Measurements from ENCODE around the gene PTPRK. TPM values are rescaled to one million over a fixed set of nuclear protein-coding genes. Genes with fewer than 3 reads are reported as not detected.

Gene PTPRK
- total RNA-seq, 2 experiments from 2014 or later: 2.6 to 7.8 TPM

DNA sequence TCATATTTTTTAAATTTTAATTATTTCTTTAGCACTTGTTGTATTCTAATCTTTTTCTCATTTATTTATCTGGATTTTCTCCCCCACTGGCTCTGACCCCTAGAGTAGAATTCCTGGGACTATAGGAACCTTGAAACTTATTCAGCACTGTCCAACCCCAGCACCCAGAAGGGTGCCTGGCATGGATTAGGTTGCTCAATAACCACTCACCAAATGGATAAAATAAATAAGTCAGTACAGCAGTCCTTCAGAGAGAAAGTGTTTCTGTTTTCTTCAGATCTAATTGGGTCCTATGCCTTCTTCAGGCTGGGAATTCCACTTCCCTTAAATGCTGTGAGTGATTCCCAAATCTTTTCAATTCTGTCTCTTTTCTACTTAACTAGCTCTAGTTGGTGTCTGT is 206.2 kb downstream of the PTPRK start:
- CTCF ChIA-PET: interaction anchor here (1.5 kb wide), 1 partner anchor 459 kb away, joined by 3 read pairs; no protein-coding TSS in a partner anchor

DNA sequence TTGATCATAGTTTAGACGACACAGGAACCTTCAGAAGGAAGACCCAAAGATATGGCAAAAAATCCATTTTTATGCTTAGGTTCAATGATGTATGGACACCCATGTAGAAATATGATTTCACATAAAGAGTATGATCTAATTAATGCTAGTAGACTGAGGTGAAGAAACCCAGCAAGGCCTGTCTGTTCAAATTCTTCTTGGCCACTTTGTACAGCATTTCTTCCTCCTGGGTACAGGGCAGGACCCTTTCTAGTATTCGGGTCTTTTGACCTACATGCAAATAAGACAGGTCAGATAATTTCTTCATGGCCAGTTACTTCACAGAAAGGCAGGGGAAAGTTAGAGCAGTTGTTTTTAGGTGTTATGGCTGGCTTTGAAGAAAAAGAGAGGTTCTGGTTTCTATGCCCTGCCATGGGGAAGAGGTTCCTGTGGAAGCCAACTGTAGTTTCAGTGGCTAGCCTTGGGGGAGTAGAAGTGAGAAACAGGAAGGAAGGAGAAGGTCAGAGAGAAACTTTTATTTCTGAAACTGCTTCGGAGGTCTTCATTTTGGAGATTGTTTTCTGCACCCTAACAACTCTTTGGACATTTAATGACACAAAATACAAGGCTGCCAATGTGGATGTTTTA is 208.3 kb downstream of the PTPRK start:
- peak; percentile 72 for ATAC-seq
- Mint-ChIP-seq H3K4me1 (peaks cover 20% of the 10 kb centered on the region), H3K27ac (peak overlapping the region; percentile 76), H3K27me3 (peaks cover 5% of the 10 kb centered on the region), H3K4me3 (peak overlapping the region; percentile 2), H3K9me3 (ENCODE audit: low read depth) (no peaks in the 10 kb centered on the region), H3K36me3 (peaks cover 6% of the 10 kb centered on the region)
- CTCF ChIA-PET: no interaction called here
- DNase-seq: peak; percentile 52

More for the DNA sequence above, 206.2 kb downstream of the PTPRK start:
- no peak for ATAC-seq
- no peak overlapping the region for H3K4me3 Mint-ChIP-seq
- no peak overlapping the region for H3K27ac Mint-ChIP-seq
- no peak for DNase-seq
- peaks cover 20% of the 10 kb centered on the region for H3K4me1 Mint-ChIP-seq
- no peaks in the 10 kb centered on the region for H3K9me3 Mint-ChIP-seq (ENCODE audit: low read depth)
- H3K27me3 Mint-ChIP-seq: peaks cover 5% of the 10 kb centered on the region
- peaks cover 6% of the 10 kb centered on the region for H3K36me3 Mint-ChIP-seq

DNA sequence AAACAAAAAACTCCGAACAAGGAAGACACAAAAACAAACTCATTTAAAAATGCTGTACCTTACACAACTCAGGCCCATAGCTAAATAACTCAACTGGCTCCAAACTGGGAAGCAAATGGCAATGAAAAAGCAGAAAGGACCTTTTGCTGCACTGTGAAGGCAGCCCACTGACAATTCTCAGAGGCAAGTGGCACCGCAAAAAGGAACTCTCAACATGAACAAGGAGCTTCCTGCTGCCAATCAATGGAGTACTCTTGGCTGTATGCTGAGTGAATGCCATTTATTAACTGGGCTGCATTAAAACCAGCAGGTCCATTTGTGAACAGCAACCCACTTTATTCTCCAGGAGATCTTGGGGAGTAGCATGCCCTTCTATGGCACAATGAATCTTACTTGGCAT is 209.9 kb downstream of the PTPRK start:
- Mint-ChIP-seq H3K27ac (no peak overlapping the region), H3K4me1 (peaks cover 20% of the 10 kb centered on the region), H3K36me3 (peaks cover 8% of the 10 kb centered on the region), H3K9me3 (ENCODE audit: low read depth) (no peaks in the 10 kb centered on the region), H3K27me3 (peaks cover 5% of the 10 kb centered on the region), H3K4me3 (no peak overlapping the region)
- DNase-seq (no peak), ATAC-seq (no peak)
- CTCF ChIA-PET: no interaction called here

DNA sequence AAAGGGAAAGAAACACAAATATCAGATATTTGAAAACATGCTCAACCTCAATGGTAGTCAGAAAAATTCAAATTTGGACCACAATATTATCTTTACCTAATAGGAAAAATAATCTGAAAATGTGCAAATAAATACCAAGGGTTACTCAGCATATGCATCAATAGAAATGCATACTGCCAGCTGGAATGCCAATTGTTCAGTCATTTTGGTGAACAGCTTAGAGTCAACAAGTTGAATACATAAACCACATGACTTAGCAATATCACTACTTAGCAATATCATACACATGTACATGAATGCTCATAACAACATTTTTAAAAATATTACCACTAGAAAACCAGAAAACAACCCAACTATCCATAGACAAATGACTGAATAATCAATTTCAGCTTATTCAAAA is 212.7 kb downstream of the PTPRK start:
- H3K4me1 Mint-ChIP-seq: peaks cover 18% of the 10 kb centered on the region
- H3K27me3 Mint-ChIP-seq: peaks cover 2% of the 10 kb centered on the region
- H3K4me3 Mint-ChIP-seq: no peak overlapping the region
- H3K27ac Mint-ChIP-seq: no peak overlapping the region
- no peaks in the 10 kb centered on the region for H3K9me3 Mint-ChIP-seq (ENCODE audit: low read depth)
- H3K36me3 Mint-ChIP-seq: peaks cover 2% of the 10 kb centered on the region
- DNase-seq: no peak
- ATAC-seq: no peak
- CTCF ChIA-PET: no interaction called here

DNA sequence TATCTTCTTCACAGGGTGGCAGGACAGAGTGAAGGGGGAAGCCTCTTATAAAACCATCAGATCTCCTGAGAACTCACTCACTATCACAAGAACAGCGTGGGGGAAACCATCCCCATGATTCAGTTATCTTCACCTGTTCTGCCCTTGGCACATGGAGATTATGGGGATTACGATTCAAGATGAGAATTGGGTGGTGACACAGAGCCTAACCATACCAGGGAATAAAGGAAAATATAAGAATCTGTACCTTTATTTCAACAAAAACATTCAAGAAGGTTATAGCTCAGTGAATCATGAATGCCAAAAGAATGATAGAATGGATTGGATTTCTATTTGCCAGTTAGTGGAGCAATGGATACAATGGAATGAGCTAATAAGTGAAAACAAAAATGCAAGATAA is 214.4 kb downstream of the PTPRK start:
- Mint-ChIP-seq H3K9me3 (ENCODE audit: low read depth) (no peaks in the 10 kb centered on the region), H3K27ac (no peak overlapping the region), H3K4me1 (peaks cover 4% of the 10 kb centered on the region), H3K4me3 (no peak overlapping the region), H3K27me3 (peaks cover 2% of the 10 kb centered on the region), H3K36me3 (peaks cover 5% of the 10 kb centered on the region)
- CTCF ChIA-PET: no interaction called here
- DNase-seq (no peak), ATAC-seq (no peak)

DNA sequence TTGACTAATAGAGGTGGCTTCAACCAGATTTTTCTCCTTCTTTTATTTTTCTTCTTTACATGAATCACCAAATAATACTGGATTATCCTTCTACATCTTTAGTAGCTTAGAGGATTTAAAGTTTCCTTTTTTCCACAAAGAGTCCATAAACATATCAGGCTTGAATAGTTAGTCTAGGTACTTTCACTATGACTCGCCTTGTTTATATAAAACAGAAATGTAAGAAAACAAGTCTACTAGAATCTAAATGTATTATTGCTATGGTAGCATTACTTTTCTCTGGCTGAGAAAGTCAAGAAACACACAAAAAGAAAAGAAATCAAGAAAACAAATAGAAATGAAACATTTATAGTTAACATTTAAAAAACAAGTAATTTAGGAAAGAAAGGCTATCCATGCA is 215.2 kb downstream of the PTPRK start:
- CTCF ChIA-PET: no interaction called here
- Mint-ChIP-seq H3K4me1 (peaks cover 3% of the 10 kb centered on the region), H3K36me3 (peaks cover 5% of the 10 kb centered on the region), H3K4me3 (no peak overlapping the region), H3K9me3 (ENCODE audit: low read depth) (no peaks in the 10 kb centered on the region), H3K27ac (no peak overlapping the region), H3K27me3 (no peaks in the 10 kb centered on the region)
- DNase-seq: no peak
- ATAC-seq: no peak

DNA sequence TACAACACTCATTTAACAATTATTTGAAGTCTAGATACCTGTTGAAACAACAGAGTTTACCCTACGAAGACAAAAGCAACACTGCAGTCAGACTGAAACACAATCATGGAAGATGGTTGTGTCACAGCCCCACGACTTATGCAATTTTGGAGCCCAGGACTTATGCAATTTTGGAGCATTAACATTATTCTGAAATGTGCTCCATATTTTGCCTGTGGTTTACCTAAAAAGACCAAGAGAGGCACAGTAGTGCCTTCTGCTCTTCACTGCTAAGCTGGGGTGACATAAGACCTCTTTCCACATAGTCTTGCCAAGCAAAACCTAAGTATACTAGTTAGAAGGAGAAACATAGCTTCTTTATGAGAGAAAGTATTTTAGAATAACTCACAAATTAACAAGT is 216.5 kb downstream of the PTPRK start:
- DNase-seq: no peak
- no peak for ATAC-seq
- Mint-ChIP-seq H3K4me1 (peaks cover 3% of the 10 kb centered on the region), H3K27ac (no peak overlapping the region), H3K9me3 (ENCODE audit: low read depth) (peaks cover 2% of the 10 kb centered on the region), H3K4me3 (no peak overlapping the region), H3K27me3 (no peaks in the 10 kb centered on the region), H3K36me3 (peaks cover 5% of the 10 kb centered on the region)
- CTCF ChIA-PET: no interaction called here

DNA sequence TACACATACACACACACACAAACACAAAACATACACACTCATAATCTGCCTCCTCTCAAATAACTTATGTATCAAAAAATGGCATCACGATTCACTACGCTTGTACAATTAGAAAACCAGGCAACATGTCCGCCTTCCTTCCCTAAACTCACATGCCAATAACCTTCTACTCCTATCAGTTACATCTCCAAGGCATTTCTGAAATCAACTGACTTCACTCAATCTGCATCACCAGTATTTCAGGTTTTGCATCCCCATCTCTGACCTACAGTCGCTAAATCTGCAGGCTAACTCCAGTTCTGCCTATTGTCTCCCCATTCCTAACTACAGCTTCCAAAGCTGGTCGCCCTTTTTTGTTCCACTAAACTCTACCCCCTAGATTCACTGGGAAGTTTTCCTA is 217.5 kb downstream of the PTPRK start:
- Mint-ChIP-seq H3K9me3 (ENCODE audit: low read depth) (peaks cover 2% of the 10 kb centered on the region), H3K4me1 (peaks cover 3% of the 10 kb centered on the region), H3K36me3 (peaks cover 5% of the 10 kb centered on the region), H3K27ac (no peak overlapping the region), H3K4me3 (no peak overlapping the region), H3K27me3 (no peaks in the 10 kb centered on the region)
- CTCF ChIA-PET: no interaction called here
- ATAC-seq (no peak), DNase-seq (no peak)

DNA sequence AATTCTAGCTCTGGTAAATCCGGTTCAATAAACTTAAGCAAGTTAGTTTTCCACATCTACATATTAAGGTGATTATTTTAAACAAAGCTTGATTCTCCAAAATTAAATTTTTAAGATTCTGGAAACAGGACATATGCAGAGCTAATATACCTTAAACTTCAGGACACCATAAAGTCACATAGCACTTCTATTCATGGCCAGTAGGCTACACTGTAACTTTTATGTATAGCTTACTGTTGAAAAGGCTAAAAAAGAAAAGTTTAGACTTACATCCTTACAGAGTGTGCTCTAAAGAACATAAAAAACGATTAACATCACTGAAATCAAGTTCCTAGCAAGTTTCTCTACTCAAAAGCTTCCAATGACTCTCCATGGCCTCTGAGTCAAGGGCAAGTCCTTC is 224.7 kb downstream of the PTPRK start:
- CTCF ChIA-PET: no interaction called here
- Mint-ChIP-seq H3K9me3 (ENCODE audit: low read depth) (peaks cover 2% of the 10 kb centered on the region), H3K4me1 (no peaks in the 10 kb centered on the region), H3K27me3 (peaks cover 4% of the 10 kb centered on the region), H3K4me3 (no peak overlapping the region), H3K27ac (no peak overlapping the region), H3K36me3 (peaks cover 3% of the 10 kb centered on the region)
- DNase-seq: no peak
- no peak for ATAC-seq

DNA sequence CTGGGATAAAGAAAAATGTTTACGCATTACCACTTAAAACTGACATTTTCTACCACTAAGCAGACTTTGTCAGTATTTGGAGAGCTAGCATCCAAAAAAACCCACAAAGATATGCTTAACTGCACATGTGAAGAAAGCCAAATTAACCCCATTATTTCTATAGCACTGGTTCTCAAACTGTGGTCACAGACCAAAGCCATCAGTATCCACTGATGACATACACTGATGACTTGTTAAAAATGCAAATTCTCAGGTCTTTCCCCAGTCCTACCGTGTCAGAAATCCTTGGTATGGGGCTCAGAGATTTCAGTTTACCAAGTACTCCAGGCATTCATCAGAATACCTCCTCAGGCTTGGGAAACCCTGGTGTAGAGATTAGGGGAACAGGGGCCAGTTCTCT is 230.2 kb downstream of the PTPRK start:
- no peak overlapping the region for H3K4me3 Mint-ChIP-seq
- CTCF ChIA-PET: interaction anchor here (1.0 kb wide), 1 partner anchor 38 kb away, joined by 3 read pairs; no protein-coding TSS in a partner anchor
- no peak for ATAC-seq
- DNase-seq: no peak
- no peaks in the 10 kb centered on the region for H3K9me3 Mint-ChIP-seq (ENCODE audit: low read depth)
- H3K36me3 Mint-ChIP-seq: peaks cover 3% of the 10 kb centered on the region
- H3K4me1 Mint-ChIP-seq: peaks cover 9% of the 10 kb centered on the region
- H3K27me3 Mint-ChIP-seq: no peaks in the 10 kb centered on the region
- H3K27ac Mint-ChIP-seq: no peak overlapping the region

DNA sequence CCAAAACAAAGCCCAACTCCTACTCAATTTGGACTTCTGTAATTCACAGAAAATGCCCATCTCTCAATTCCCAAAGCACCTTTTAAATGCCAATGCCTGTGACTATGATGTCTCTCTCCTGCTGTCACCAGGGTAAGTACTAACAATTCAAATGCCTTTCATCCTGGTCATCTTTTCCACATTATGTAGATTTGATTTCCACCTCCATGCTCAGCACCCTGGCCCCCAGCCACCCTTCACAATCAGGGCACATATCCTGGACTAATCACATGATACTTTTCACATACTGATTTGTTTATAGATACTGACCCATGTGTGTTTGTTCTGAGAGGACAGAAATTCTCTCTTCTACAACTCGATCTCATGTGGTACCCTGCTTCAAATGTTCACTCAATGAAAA is 236.3 kb downstream of the PTPRK start:
- H3K27ac Mint-ChIP-seq: no peak overlapping the region
- H3K4me1 Mint-ChIP-seq: peaks cover 9% of the 10 kb centered on the region
- peaks cover 3% of the 10 kb centered on the region for H3K36me3 Mint-ChIP-seq
- no peak for ATAC-seq
- no peak overlapping the region for H3K4me3 Mint-ChIP-seq
- peaks cover 4% of the 10 kb centered on the region for H3K27me3 Mint-ChIP-seq
- no peaks in the 10 kb centered on the region for H3K9me3 Mint-ChIP-seq (ENCODE audit: low read depth)
- DNase-seq: no peak
- CTCF ChIA-PET: no interaction called here

DNA sequence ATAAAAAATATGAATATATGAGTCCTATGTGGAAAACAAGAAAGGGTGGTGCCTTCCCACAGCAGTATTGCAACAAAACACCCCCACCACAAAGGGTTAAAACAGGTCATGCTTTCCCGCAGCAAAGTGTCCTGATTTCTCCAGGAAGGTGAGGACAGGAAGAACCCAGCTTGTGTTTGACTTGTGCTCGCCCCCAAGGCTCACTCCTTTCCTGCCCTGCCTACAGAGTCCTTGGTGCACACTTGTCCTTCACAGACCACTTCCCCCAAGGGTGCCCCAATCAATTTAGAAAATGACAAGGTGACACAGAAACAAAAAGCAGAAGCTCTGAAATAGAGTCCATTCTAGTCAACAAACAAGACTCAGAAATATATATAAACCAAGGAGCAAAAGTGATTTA is 237.4 kb downstream of the PTPRK start:
- Mint-ChIP-seq H3K36me3 (peaks cover 2% of the 10 kb centered on the region), H3K27me3 (peaks cover 4% of the 10 kb centered on the region)
- CTCF ChIA-PET: interaction anchor here (0.5 to 1.2 kb wide), 2 partner anchors 304 to 380 kb away, joined by 3 read pairs; no protein-coding TSS in a partner anchor

DNA sequence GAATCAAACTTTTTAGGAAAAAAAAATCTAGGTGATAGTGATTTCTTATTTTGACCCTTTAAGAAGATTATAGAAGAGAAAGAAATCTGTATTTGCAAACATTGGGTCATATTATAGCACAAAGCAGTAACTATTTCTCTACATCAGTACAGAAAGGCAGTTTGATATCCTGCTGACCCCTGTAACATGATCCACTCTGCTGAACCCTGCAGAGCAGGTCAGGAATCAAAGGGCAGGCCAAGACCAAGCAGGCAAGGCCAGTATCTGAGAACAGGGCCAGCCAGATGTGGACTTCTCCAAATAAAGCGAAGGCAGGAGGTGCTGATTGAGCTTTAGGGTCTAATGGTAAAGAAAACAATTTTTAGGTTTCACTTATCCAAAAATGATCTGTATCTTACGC is 239.4 kb downstream of the PTPRK start:
- Mint-ChIP-seq H3K4me3 (no peak overlapping the region), H3K9me3 (ENCODE audit: low read depth) (no peaks in the 10 kb centered on the region), H3K4me1 (no peaks in the 10 kb centered on the region)

More for the DNA sequence above, 237.4 kb downstream of the PTPRK start:
- no peak overlapping the region for H3K4me3 Mint-ChIP-seq
- no peaks in the 10 kb centered on the region for H3K9me3 Mint-ChIP-seq (ENCODE audit: low read depth)
- ATAC-seq (no peak), DNase-seq (no peak)
- no peak overlapping the region for H3K27ac Mint-ChIP-seq
- H3K4me1 Mint-ChIP-seq: peaks cover 9% of the 10 kb centered on the region

DNA sequence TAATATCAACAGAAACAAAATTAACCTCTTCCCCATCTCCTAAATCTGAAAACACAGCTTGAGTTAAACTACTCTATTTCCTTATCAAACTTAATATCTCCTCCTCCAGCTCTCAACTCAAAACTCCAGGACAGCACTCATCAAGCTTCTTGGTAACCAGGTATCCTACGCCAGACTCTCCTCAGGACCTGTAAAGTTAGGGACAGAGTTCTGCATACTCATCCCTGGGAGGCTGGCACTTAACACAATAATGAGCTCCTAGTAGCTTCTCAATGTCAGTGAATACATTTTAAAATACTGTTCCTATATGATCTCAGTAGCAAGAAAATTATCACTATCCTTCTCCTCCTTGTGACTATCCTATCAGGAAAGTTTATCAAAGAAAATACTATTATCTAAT is 240.3 kb downstream of the PTPRK start:
- peaks cover 7% of the 10 kb centered on the region for H3K27me3 Mint-ChIP-seq
- H3K4me3 Mint-ChIP-seq: no peak overlapping the region
- H3K9me3 Mint-ChIP-seq (ENCODE audit: low read depth): no peaks in the 10 kb centered on the region
- CTCF ChIA-PET: interaction anchor here (1.0 kb wide), 1 partner anchor 42 kb away, joined by 3 read pairs; no protein-coding TSS in a partner anchor
- no peak for ATAC-seq
- no peak for DNase-seq
- H3K4me1 Mint-ChIP-seq: peaks cover 4% of the 10 kb centered on the region
- no peak overlapping the region for H3K27ac Mint-ChIP-seq
- peaks cover 3% of the 10 kb centered on the region for H3K36me3 Mint-ChIP-seq

More for the DNA sequence above, 239.4 kb downstream of the PTPRK start:
- ATAC-seq (no peak), DNase-seq (no peak)
- Mint-ChIP-seq H3K27me3 (peaks cover 7% of the 10 kb centered on the region), H3K36me3 (peaks cover 5% of the 10 kb centered on the region), H3K27ac (no peak overlapping the region)
- CTCF ChIA-PET: no interaction called here

Measured in activated CD8-positive, alpha-beta memory T cell treated with anti-CD3 and anti-CD28 coated beads, Interleukin-2, amount 10 ng/mL, durations not matched to agents 7 days and 5 days (primary cell).